HCT116 (cell line): ENCODE data around the gene FAM20B. TPM values are rescaled to one million over a fixed set of nuclear protein-coding genes. Genes with fewer than 3 reads are reported as not detected.

Source experiments
- ATAC-seq: fragments of 200-7000 bp; cut with Tn5 transposase; 2 replicates; pipeline ENCODE4 v1.9.1; 2020; ENCODE audit warnings: mild to moderate bottlenecking, moderate library complexity
- BruUV-seq: library from RNA; stranded (reverse); fragments of 400-500 nt; replicated peaks from 2 replicates; lab custom pipeline; 2021; lab: Mats Ljungman, UMichigan
- CTCF ChIA-PET: fragments of 300-600 bp; sonication (Branson Sonifier 250); formaldehyde crosslinking; loops from one replicate; lab custom pipeline; 2021; ENCODE audit warnings: antibody characterized with exemption; lab: Charles Lee
- POLR2A ChIA-PET: fragments of 300-600, 350-600 bp; sonication (Branson Sonifier 250); formaldehyde crosslinking; loops from one replicate; lab custom pipeline; 2021; ENCODE audit warnings: antibody characterized with exemption; lab: Charles Lee
- RAD21 ChIA-PET, 2 experiments: fragments of 300-600 bp; sonication (Branson Sonifier 250); formaldehyde crosslinking; loops; one replicate each; lab custom pipeline; 2023; ENCODE audit warnings: low total read pairs in 2 of 2; ENCODE audit not compliant: uncharacterized antibody in 2 of 2, unreplicated experiment in 2 of 2, low non-redundant PET in 1 of 2; lab: Charles Lee
- DNase-seq: peaks from one replicate; pipeline ENCODE4 v3.0.0-alpha.2; 2010; ENCODE audit warnings: low read depth, low spot score
- H2AFZ ChIP-seq: fragments of 200-600 bp; shearing (Covaris generic), sonication (generic); 2 replicates; pipeline ENCODE4 v1.6.1; 2017; ENCODE audit warnings: low read depth, mixed run types, mixed read lengths, antibody characterized with exemption, low read length; ENCODE audit not compliant: poor library complexity, severe bottlenecking
- H3K27ac ChIP-seq: 2 replicates; pipeline ENCODE4 v1.5.1; 2012; ENCODE audit warnings: low read depth, low read length
- H3K27me3 ChIP-seq: fragments of 200-600 bp; sonication (generic); 2 replicates; pipeline ENCODE4 v1.6.1; 2016; ENCODE audit warnings: mixed run types, low read length, mixed read lengths; ENCODE audit not compliant: insufficient read depth
- H3K36me3 ChIP-seq, 2 experiments: fragments of 200-500 bp in 1 of 2; fragments of 200-600 bp in 1 of 2; sonication (Bioruptor generic) in 1 of 2; sonication (generic) in 1 of 2; 2 replicates each; pipeline versions ENCODE4 v1.5.1 to v1.6.1; 2014 to 2016; ENCODE audit warnings: low read length in 2 of 2, inconsistent platforms in 1 of 2, mixed read lengths in 1 of 2, mixed run types in 1 of 2; ENCODE audit not compliant: insufficient read depth in 2 of 2, control insufficient read depth in 1 of 2
- H3K4me1 ChIP-seq, 2 experiments: fragments of 200-600 bp in 1 of 2; sonication (generic) in 1 of 2; 2 replicates each; pipeline versions ENCODE4 v1.5.1 to v1.6.1; 2012 to 2017; ENCODE audit warnings: low read length in 2 of 2, inconsistent platforms in 1 of 2, mild to moderate bottlenecking in 1 of 2, mixed read lengths in 1 of 2, mixed run types in 1 of 2, moderate library complexity in 1 of 2; ENCODE audit not compliant: insufficient read depth in 2 of 2, control insufficient read depth in 1 of 2
- H3K4me2 ChIP-seq: fragments of 200-600 bp; sonication (generic); 2 replicates; pipeline ENCODE4 v1.6.1; 2017; ENCODE audit warnings: mixed run types, low read length, mixed read lengths
- H3K4me3 ChIP-seq, 2 experiments: fragments of 200-600 bp in 1 of 2; sonication (generic) in 1 of 2; replicated peaks in 1 of 2; 2 replicates each; pipeline ENCODE4 v1.5.1; 2011 to 2016; ENCODE audit warnings: low read length in 2 of 2, control low read depth in 1 of 2, low read depth in 1 of 2, mild to moderate bottlenecking in 1 of 2, mixed read lengths in 1 of 2, mixed run types in 1 of 2
- H3K79me2 ChIP-seq: fragments of 200-600 bp; sonication (generic); 2 replicates; pipeline ENCODE4 v1.6.1; 2017; ENCODE audit warnings: mild to moderate bottlenecking, mixed run types, low read length, moderate library complexity, mixed read lengths; ENCODE audit not compliant: insufficient read depth
- H3K9ac ChIP-seq: fragments of 200-600 bp; sonication (generic); 2 replicates; pipeline ENCODE4 v1.6.1; 2016; ENCODE audit warnings: low read length, mixed read lengths
- H3K9me2 ChIP-seq: fragments of 200-600 bp; sonication (generic), shearing (Covaris generic); 2 replicates; pipeline ENCODE4 v1.6.1; 2017; ENCODE audit warnings: mixed run types, mild to moderate bottlenecking, moderate library complexity; ENCODE audit not compliant: insufficient read depth
- H3K9me3 ChIP-seq, 2 experiments: fragments of 200-500 bp in 1 of 2; fragments of 200-600 bp in 1 of 2; sonication (Bioruptor generic) in 1 of 2; sonication (generic) in 1 of 2; 2 replicates each; pipeline ENCODE4 v1.6.1; 2014 to 2017; ENCODE audit warnings: low read length in 2 of 2, mixed read lengths in 2 of 2, inconsistent platforms in 1 of 2, low read depth in 1 of 2, mild to moderate bottlenecking in 1 of 2, mixed run types in 1 of 2, moderate library complexity in 1 of 2; ENCODE audit not compliant: control insufficient read depth in 1 of 2, insufficient read depth in 1 of 2
- H4K20me1 ChIP-seq: fragments of 200-600 bp; sonication (generic), shearing (Covaris generic); 2 replicates; pipeline ENCODE4 v1.6.1; 2017; ENCODE audit warnings: mixed run types, mild to moderate bottlenecking, moderate library complexity; ENCODE audit not compliant: insufficient read depth
- CBX3 ChIP-seq: IDR thresholded peaks from 2 replicates; pipeline ENCODE4 v1.6.1; 2012; ENCODE audit warnings: low read depth
- ELF1 ChIP-seq: IDR thresholded peaks from 2 replicates; pipeline ENCODE4 v1.6.1; 2012; ENCODE audit warnings: low read depth, borderline replicate concordance
- EZH2 ChIP-seq: fragments of 200-600 bp; sonication (generic); IDR thresholded peaks from 2 replicates; pipeline ENCODE4 v1.6.1; 2017; ENCODE audit warnings: antibody characterized with exemption, mixed run types
- FOSL1 ChIP-seq: IDR thresholded peaks from 2 replicates; pipeline ENCODE4 v1.6.1; 2012; ENCODE audit warnings: low read depth
- RAD21 ChIP-seq: IDR thresholded peaks from 2 replicates; pipeline ENCODE4 v1.6.1; 2012; ENCODE audit warnings: low read depth, mild to moderate bottlenecking
- SIN3A ChIP-seq: IDR thresholded peaks from 2 replicates; pipeline ENCODE4 v1.6.1; 2012; ENCODE audit warnings: low read depth
- TCF7L2 ChIP-seq: IDR thresholded peaks from 2 replicates; pipeline ENCODE4 v1.7.0; 2011; ENCODE audit warnings: borderline replicate concordance, inconsistent platforms; ENCODE audit not compliant: insufficient read depth, insufficient read length; ENCODE audit errors: extremely low read depth
- YY1 ChIP-seq: IDR thresholded peaks from 2 replicates; pipeline ENCODE4 v1.6.1; 2011; ENCODE audit warnings: low read length, low read depth, moderate library complexity, mild to moderate bottlenecking; ENCODE audit not compliant: insufficient replicate concordance; ENCODE audit errors: extremely low read depth
- intact Hi-C: fragments of 100-400 bp; cut with micrococcal nuclease; formaldehyde crosslinking; loops from 2 replicates; pipeline ENCODE4 v1.10.0; 2022
- total RNA-seq: library from RNA; stranded (reverse); gene quantifications from one replicate; pipeline ENCODE4 v1.2.1, GENCODE V29; 2021; ENCODE audit not compliant: unreplicated experiment
- TF ChIP-seq, protein P1 (sequence below): IDR thresholded peaks from 2 replicates; pipeline ENCODE4 v1.6.1; 2011; ENCODE audit warnings: mild to moderate bottlenecking, low read length, moderate library complexity; ENCODE audit not compliant: insufficient replicate concordance; ENCODE audit errors: extremely low read depth
- TF ChIP-seq, protein P2 (sequence below): IDR thresholded peaks from 2 replicates; pipeline ENCODE4 v1.6.1; 2012; ENCODE audit warnings: low read depth

Gene FAM20B
- total RNA-seq, 1 experiment from 2014 or later, result 36.7 TPM

DNA sequence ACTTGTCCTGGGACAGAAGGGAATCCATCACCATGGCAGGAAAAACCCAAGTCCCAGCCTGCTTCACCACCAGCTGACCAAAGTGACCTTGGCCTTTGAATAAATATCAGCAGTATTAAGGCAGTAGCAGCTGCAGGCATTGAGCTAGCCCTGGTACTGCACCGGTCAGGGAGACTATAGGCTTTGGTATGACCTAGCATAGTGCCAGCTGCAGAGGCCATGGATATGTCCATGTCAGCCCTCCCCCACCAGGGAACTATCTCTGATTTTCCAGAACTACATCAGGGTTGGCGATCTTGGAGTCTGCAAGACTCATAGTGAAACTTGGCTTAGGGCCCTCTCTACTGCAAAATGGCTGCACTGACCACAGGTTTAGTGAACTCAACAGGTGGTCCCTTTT, 49.2 kb upstream of the FAM20B start:
- CTCF ChIA-PET, result no interaction called here
- RAD21 ChIA-PET, result no interaction called here
- Histone ChIP-seq H3K4me2 (no peak overlapping the region), H3K4me1 (no peaks in the 10 kb centered on the region), H3K9me2 (no peaks in the 10 kb centered on the region), H2AFZ (no peak overlapping the region), H3K4me3 (no peak overlapping the region), H3K36me3 (no peaks in the 10 kb centered on the region), H3K27ac (no peak overlapping the region), H3K79me2 (no peaks in the 10 kb centered on the region), H4K20me1 (no peaks in the 10 kb centered on the region), H3K9ac (no peak overlapping the region)
- no TSS peak for BruUV-seq
- intact Hi-C loops, result no loop called here
- DNase-seq, result no peak
- POLR2A ChIA-PET, result no interaction called here
- ATAC-seq, result no peak
- TF ChIP-seq FOSL1 (no peak), RAD21 (no peak), YY1 (no peak), SIN3A (no peak), CBX3 (no peak)
- TF ChIP-seq, protein P1, sequence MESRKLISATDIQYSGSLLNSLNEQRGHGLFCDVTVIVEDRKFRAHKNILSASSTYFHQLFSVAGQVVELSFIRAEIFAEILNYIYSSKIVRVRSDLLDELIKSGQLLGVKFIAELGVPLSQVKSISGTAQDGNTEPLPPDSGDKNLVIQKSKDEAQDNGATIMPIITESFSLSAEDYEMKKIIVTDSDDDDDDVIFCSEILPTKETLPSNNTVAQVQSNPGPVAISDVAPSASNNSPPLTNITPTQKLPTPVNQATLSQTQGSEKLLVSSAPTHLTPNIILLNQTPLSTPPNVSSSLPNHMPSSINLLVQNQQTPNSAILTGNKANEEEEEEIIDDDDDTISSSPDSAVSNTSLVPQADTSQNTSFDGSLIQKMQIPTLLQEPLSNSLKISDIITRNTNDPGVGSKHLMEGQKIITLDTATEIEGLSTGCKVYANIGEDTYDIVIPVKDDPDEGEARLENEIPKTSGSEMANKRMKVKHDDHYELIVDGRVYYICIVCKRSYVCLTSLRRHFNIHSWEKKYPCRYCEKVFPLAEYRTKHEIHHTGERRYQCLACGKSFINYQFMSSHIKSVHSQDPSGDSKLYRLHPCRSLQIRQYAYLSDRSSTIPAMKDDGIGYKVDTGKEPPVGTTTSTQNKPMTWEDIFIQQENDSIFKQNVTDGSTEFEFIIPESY, result no peak
- TF ChIP-seq, all 23 proteins: peak for 0
- Histone ChIP-seq H3K9me3 (peaks cover 3 to 10% of the 10 kb centered on the region in 2 experiments), H3K27me3 (no peaks in the 10 kb centered on the region)

DNA sequence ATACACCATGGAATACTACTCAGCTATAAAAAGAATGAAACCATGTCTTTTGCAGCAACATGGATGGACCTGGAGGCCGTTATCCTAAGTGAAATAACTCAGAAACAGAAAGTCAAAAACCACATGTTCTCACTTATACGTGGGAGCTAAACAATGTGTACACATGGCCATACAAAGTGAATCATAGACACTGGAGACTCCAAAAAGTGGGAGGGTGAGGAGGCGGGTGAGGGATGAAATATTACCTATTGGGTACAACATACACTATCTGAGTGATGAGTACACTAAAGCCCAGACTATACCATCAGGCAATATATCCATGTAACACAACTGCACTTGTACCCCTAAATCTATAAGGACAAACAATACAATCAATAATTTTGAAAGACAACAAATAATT, 39.5 kb upstream of the FAM20B start:
- DNase-seq, result no peak
- POLR2A ChIA-PET, result no interaction called here
- H4K20me1 ChIP-seq, result no peaks in the 10 kb centered on the region
- no peaks in the 10 kb centered on the region for H3K79me2 ChIP-seq
- no peaks in the 10 kb centered on the region for H3K4me1 ChIP-seq
- no peak overlapping the region for H3K4me3 ChIP-seq
- no peak for TF ChIP-seq RAD21
- no peak for TF ChIP-seq EZH2
- no peak for TF ChIP-seq ELF1
- TF ChIP-seq TCF7L2, result no peak
- TF ChIP-seq YY1, result no peak
- TF ChIP-seq, protein P2, sequence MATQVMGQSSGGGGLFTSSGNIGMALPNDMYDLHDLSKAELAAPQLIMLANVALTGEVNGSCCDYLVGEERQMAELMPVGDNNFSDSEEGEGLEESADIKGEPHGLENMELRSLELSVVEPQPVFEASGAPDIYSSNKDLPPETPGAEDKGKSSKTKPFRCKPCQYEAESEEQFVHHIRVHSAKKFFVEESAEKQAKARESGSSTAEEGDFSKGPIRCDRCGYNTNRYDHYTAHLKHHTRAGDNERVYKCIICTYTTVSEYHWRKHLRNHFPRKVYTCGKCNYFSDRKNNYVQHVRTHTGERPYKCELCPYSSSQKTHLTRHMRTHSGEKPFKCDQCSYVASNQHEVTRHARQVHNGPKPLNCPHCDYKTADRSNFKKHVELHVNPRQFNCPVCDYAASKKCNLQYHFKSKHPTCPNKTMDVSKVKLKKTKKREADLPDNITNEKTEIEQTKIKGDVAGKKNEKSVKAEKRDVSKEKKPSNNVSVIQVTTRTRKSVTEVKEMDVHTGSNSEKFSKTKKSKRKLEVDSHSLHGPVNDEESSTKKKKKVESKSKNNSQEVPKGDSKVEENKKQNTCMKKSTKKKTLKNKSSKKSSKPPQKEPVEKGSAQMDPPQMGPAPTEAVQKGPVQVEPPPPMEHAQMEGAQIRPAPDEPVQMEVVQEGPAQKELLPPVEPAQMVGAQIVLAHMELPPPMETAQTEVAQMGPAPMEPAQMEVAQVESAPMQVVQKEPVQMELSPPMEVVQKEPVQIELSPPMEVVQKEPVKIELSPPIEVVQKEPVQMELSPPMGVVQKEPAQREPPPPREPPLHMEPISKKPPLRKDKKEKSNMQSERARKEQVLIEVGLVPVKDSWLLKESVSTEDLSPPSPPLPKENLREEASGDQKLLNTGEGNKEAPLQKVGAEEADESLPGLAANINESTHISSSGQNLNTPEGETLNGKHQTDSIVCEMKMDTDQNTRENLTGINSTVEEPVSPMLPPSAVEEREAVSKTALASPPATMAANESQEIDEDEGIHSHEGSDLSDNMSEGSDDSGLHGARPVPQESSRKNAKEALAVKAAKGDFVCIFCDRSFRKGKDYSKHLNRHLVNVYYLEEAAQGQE, result no peak
- H3K4me2 ChIP-seq, result no peak overlapping the region
- no peaks in the 10 kb centered on the region for H3K9me3 ChIP-seq
- no peaks in the 10 kb centered on the region for H3K27me3 ChIP-seq
- intact Hi-C loops, result no loop called here
- no peak overlapping the region for H3K27ac ChIP-seq
- BruUV-seq, result no TSS peak
- no peaks in the 10 kb centered on the region for H3K9me2 ChIP-seq
- H3K9ac ChIP-seq, result no peak overlapping the region
- no peak overlapping the region for H2AFZ ChIP-seq
- RAD21 ChIA-PET, result no interaction called here
- no peak for ATAC-seq
- CTCF ChIA-PET, result no interaction called here
- H3K36me3 ChIP-seq, result no peaks in the 10 kb centered on the region
